Rectal smooth muscle tissue (tissue), 1 donor: ENCODE data around the gene DHRS9.

Experiments used
- H3K27ac ChIP-seq: one replicate; pipeline ENCODE4 v1.7.0; 2013; ENCODE audit warnings: low read depth, low read length, inconsistent platforms
- H3K27me3 ChIP-seq: one replicate; pipeline ENCODE4 v1.7.0; 2013; ENCODE audit warnings: low read length; ENCODE audit not compliant: control insufficient read depth, insufficient read depth
- H3K36me3 ChIP-seq: one replicate; pipeline ENCODE4 v1.7.0; 2013; ENCODE audit warnings: low read length; ENCODE audit not compliant: control insufficient read depth, insufficient read depth
- H3K4me1 ChIP-seq: one replicate; pipeline ENCODE4 v1.7.0; 2013; ENCODE audit warnings: low read length; ENCODE audit not compliant: control insufficient read depth, insufficient read depth
- H3K4me3 ChIP-seq: one replicate; pipeline ENCODE4 v1.7.0; 2013; ENCODE audit warnings: low read length
- H3K9ac ChIP-seq: one replicate; pipeline ENCODE4 v1.7.0; 2013; ENCODE audit warnings: low read length

The DHRS9 gene

GRCh38 chr2:169091256-169091655 lies 21.9 kb downstream of the DHRS9 start:
- Histone ChIP-seq H3K9ac (no peak overlapping the region), H3K36me3 (no peaks in the 10 kb centered on the region), H3K27me3 (no peaks in the 10 kb centered on the region), H3K27ac (no peak overlapping the region), H3K4me1 (no peaks in the 10 kb centered on the region), H3K4me3 (no peak overlapping the region)

GRCh38 chr2:169091761-169092519 lies 22.6 kb downstream of the DHRS9 start:
- no peaks in the 10 kb centered on the region for H3K27me3 ChIP-seq
- H3K4me3 ChIP-seq, result no peak overlapping the region
- H3K9ac ChIP-seq, result no peak overlapping the region
- H3K4me1 ChIP-seq, result no peaks in the 10 kb centered on the region
- H3K27ac ChIP-seq, result peak overlapping the region; percentile 17
- no peaks in the 10 kb centered on the region for H3K36me3 ChIP-seq

GRCh38 chr2:169093535-169093934 lies 24.2 kb downstream of the DHRS9 start:
- H3K4me1 ChIP-seq, result no peaks in the 10 kb centered on the region

GRCh38 chr2:169094676-169095075 lies 25.3 kb downstream of the DHRS9 start:
- Histone ChIP-seq H3K4me1 (no peaks in the 10 kb centered on the region), H3K9ac (no peak overlapping the region), H3K36me3 (no peaks in the 10 kb centered on the region), H3K27me3 (no peaks in the 10 kb centered on the region), H3K4me3 (no peak overlapping the region), H3K27ac (no peak overlapping the region)

More at GRCh38 chr2:169093535-169093934, 24.2 kb downstream of the DHRS9 start:
- H3K27me3 ChIP-seq, result no peaks in the 10 kb centered on the region
- no peak overlapping the region for H3K4me3 ChIP-seq
- no peaks in the 10 kb centered on the region for H3K36me3 ChIP-seq
- H3K9ac ChIP-seq, result no peak overlapping the region
- no peak overlapping the region for H3K27ac ChIP-seq

- Histone ChIP-seq H3K4me3 (no peak overlapping the region), H3K36me3 (no peaks in the 10 kb centered on the region), H3K27me3 (no peaks in the 10 kb centered on the region), H3K4me1 (no peaks in the 10 kb centered on the region), H3K27ac (no peak overlapping the region), H3K9ac (no peak overlapping the region)
Measured at GRCh38 chr2:169095621-169096105, 26.3 kb downstream of the DHRS9 start.

GRCh38 chr2:169104848-169105247 lies 35.5 kb downstream of the DHRS9 start:
- no peaks in the 10 kb centered on the region for H3K4me1 ChIP-seq
- H3K36me3 ChIP-seq, result no peaks in the 10 kb centered on the region
- H3K27ac ChIP-seq, result no peak overlapping the region
- no peak overlapping the region for H3K9ac ChIP-seq
- H3K27me3 ChIP-seq, result no peaks in the 10 kb centered on the region
- H3K4me3 ChIP-seq, result no peak overlapping the region

- no peaks in the 10 kb centered on the region for H3K4me1 ChIP-seq
- no peak overlapping the region for H3K4me3 ChIP-seq
- H3K36me3 ChIP-seq, result no peaks in the 10 kb centered on the region
- H3K27ac ChIP-seq, result no peak overlapping the region
- H3K9ac ChIP-seq, result no peak overlapping the region
- H3K27me3 ChIP-seq, result no peaks in the 10 kb centered on the region
Measured at GRCh38 chr2:169105476-169105875, 36.1 kb downstream of the DHRS9 start.

GRCh38 chr2:169106134-169106533 lies 36.8 kb downstream of the DHRS9 start:
- no peak overlapping the region for H3K27ac ChIP-seq
- no peak overlapping the region for H3K4me3 ChIP-seq
- H3K4me1 ChIP-seq, result no peaks in the 10 kb centered on the region
- no peak overlapping the region for H3K9ac ChIP-seq
- no peaks in the 10 kb centered on the region for H3K27me3 ChIP-seq
- no peaks in the 10 kb centered on the region for H3K36me3 ChIP-seq

- Histone ChIP-seq H3K4me1 (no peaks in the 10 kb centered on the region), H3K9ac (no peak overlapping the region), H3K27ac (no peak overlapping the region), H3K4me3 (no peak overlapping the region), H3K36me3 (no peaks in the 10 kb centered on the region), H3K27me3 (no peaks in the 10 kb centered on the region)
Measured at GRCh38 chr2:169106563-169107545, 37.5 kb downstream of the DHRS9 start.

- no peaks in the 10 kb centered on the region for H3K36me3 ChIP-seq
- H3K4me3 ChIP-seq, result no peak overlapping the region
- H3K9ac ChIP-seq, result no peak overlapping the region
- no peaks in the 10 kb centered on the region for H3K4me1 ChIP-seq
- no peak overlapping the region for H3K27ac ChIP-seq
- H3K27me3 ChIP-seq, result no peaks in the 10 kb centered on the region
Measured at GRCh38 chr2:169107645-169108044, 38.3 kb downstream of the DHRS9 start.

- no peaks in the 10 kb centered on the region for H3K27me3 ChIP-seq
- no peak overlapping the region for H3K9ac ChIP-seq
- no peaks in the 10 kb centered on the region for H3K4me1 ChIP-seq
- H3K4me3 ChIP-seq, result no peak overlapping the region
- no peak overlapping the region for H3K27ac ChIP-seq
- no peaks in the 10 kb centered on the region for H3K36me3 ChIP-seq
Measured at GRCh38 chr2:169108099-169108884, 38.9 kb downstream of the DHRS9 start.
